Activated naive CD4-positive, alpha-beta T cell treated with Interleukin-2 at 50 U/mL for 16 hours (primary cell): ENCODE data around the gene RACGAP1.

Experiments
- DNase-seq: peaks from one replicate; pipeline ENCODE4 v3.0.0-alpha.2; 2020

Gene RACGAP1

GRCh38 chr12:49939307-49939706 is 86.0 kb downstream of the RACGAP1 start:
- no peak for DNase-seq
